ENCODE measurements around the gene MLLT10. TPM values are rescaled to one million over a fixed set of nuclear protein-coding genes. Genes with fewer than 3 reads are reported as not detected.
A peak's percentile ranks its signal among the peaks of the same experiment; 100 is the strongest.
"Not testable (repeated sequence)": the region's sequence is repeated elsewhere in the genome, so short reads cannot be mapped to it uniquely, and the experiment has no call there.

MLLT10 gene
- total and polyA plus RNA-seq, 5 experiments from 2014 or later, result 3.5 to 64.7 (median 4.6) TPM

- Mint-ChIP-seq H3K36me3 (peaks cover 15 to 45% (median 35%) of the 10 kb centered on the region in 3 donors), H3K4me1 (peaks cover 28 to 47% (median 39%) of the 10 kb centered on the region in 4 donors), H3K4me3 (no peak overlapping the region), H3K27ac (peak overlapping the region in 1 of 10 donors; percentile 15), H3K9me3 (peaks cover 2 to 23% (median 12%) of the 10 kb centered on the region in 9 donors), H3K27me3 (no peaks in the 10 kb centered on the region)
- POLR2A ChIA-PET, result no interaction called here
- DNase-seq (peak in 1 of 10 donors; percentile 38), ATAC-seq (no peak)
These were observed 171.3 kb downstream of the MLLT10 start for GRCh38 chr10:21705142-21705827.

GRCh38 chr10:21705828-21706176 lies 171.8 kb downstream of the MLLT10 start:
- ATAC-seq, result no peak
- POLR2A ChIA-PET, result no interaction called here
- Mint-ChIP-seq H3K4me3 (no peak overlapping the region), H3K36me3 (peaks cover 10 to 42% (median 30%) of the 10 kb centered on the region in 3 donors), H3K27me3 (no peaks in the 10 kb centered on the region), H3K9me3 (peaks cover 2 to 18% (median 9%) of the 10 kb centered on the region in 9 donors), H3K4me1 (peaks cover 28 to 47% (median 40%) of the 10 kb centered on the region in 4 donors), H3K27ac (peak overlapping the region in 1 of 10 donors; percentile 2)
- no peak for DNase-seq

GRCh38 chr10:21707498-21707897 lies 173.5 kb downstream of the MLLT10 start:
- POLR2A ChIA-PET, result no interaction called here
- peaks cover 25 to 42% (median 36%) of the 10 kb centered on the region in 4 donors for H3K4me1 Mint-ChIP-seq
- no peaks in the 10 kb centered on the region for H3K27me3 Mint-ChIP-seq
- no peak overlapping the region for H3K4me3 Mint-ChIP-seq
- peaks cover 0 to 4% (median 0%) of the 10 kb centered on the region in 9 donors for H3K9me3 Mint-ChIP-seq
- ATAC-seq, result no peak
- DNase-seq, result no peak
- peaks cover 0 to 44% (median 23%) of the 10 kb centered on the region in 3 donors for H3K36me3 Mint-ChIP-seq
- H3K27ac Mint-ChIP-seq, result peak overlapping the region in 3 of 10 donors; percentile 1 to 80 (median 2)

GRCh38 chr10:21712975-21713374 lies 178.9 kb downstream of the MLLT10 start:
- Mint-ChIP-seq H3K4me3 (no peak overlapping the region), H3K9me3 (no peaks in the 10 kb centered on the region), H3K27me3 (no peaks in the 10 kb centered on the region), H3K27ac (no peak overlapping the region), H3K36me3 (peaks cover 7 to 79% (median 35%) of the 10 kb centered on the region in 3 donors), H3K4me1 (peaks cover 0 to 13% (median 9%) of the 10 kb centered on the region in 4 donors)
- POLR2A ChIA-PET, result no interaction called here
- ATAC-seq, result no peak
- no peak for DNase-seq

GRCh38 chr10:21715531-21716195 lies 181.6 kb downstream of the MLLT10 start:
- H3K9me3 Mint-ChIP-seq, result no peaks in the 10 kb centered on the region
- no peak overlapping the region for H3K27ac Mint-ChIP-seq
- peaks cover 7 to 74% (median 23%) of the 10 kb centered on the region in 3 donors for H3K36me3 Mint-ChIP-seq
- H3K4me1 Mint-ChIP-seq, result peaks cover 0 to 7% (median 5%) of the 10 kb centered on the region in 4 donors
- H3K27me3 Mint-ChIP-seq, result no peaks in the 10 kb centered on the region
- POLR2A ChIA-PET, result no interaction called here
- ATAC-seq (no peak), DNase-seq (no peak)
- H3K4me3 Mint-ChIP-seq, result no peak overlapping the region

GRCh38 chr10:21717437-21718054 lies 183.5 kb downstream of the MLLT10 start:
- H3K4me1 Mint-ChIP-seq, H3K9me3 Mint-ChIP-seq, H3K27me3 Mint-ChIP-seq, DNase-seq, H3K4me3 Mint-ChIP-seq, ATAC-seq: not testable (repeated sequence)
- Mint-ChIP-seq H3K36me3 (peaks cover 7 to 67% (median 25%) of the 10 kb centered on the region in 3 donors), H3K27ac (peak overlapping the region in 1 of 10 donors; percentile 79)
- POLR2A ChIA-PET, result interaction anchor here (0.6 kb wide), 1 partner anchor 223 kb away, joined by 4 read pairs; no protein-coding TSS in a partner anchor

GRCh38 chr10:21719502-21719901 lies 185.5 kb downstream of the MLLT10 start:
- ATAC-seq (no peak), DNase-seq (no peak)
- Mint-ChIP-seq H3K27me3 (no peaks in the 10 kb centered on the region), H3K9me3 (no peaks in the 10 kb centered on the region), H3K36me3 (peaks cover 0 to 56% (median 21%) of the 10 kb centered on the region in 3 donors), H3K4me1 (peaks cover 7 to 14% (median 10%) of the 10 kb centered on the region in 4 donors), H3K27ac (no peak overlapping the region), H3K4me3 (no peak overlapping the region)
- POLR2A ChIA-PET, result no interaction called here

GRCh38 chr10:21720090-21720489 lies 186.1 kb downstream of the MLLT10 start:
- peaks cover 10 to 18% (median 15%) of the 10 kb centered on the region in 4 donors for H3K4me1 Mint-ChIP-seq
- POLR2A ChIA-PET, result no interaction called here
- H3K27ac Mint-ChIP-seq, result no peak overlapping the region
- H3K27me3 Mint-ChIP-seq, result no peaks in the 10 kb centered on the region
- no peak for DNase-seq
- H3K36me3 Mint-ChIP-seq, result peaks cover 0 to 52% (median 20%) of the 10 kb centered on the region in 3 donors
- H3K4me3 Mint-ChIP-seq, result no peak overlapping the region
- H3K9me3 Mint-ChIP-seq, result no peaks in the 10 kb centered on the region
- no peak for ATAC-seq

GRCh38 chr10:21721000-21721665 lies 187.1 kb downstream of the MLLT10 start:
- H3K36me3 Mint-ChIP-seq, result peaks cover 0 to 43% (median 14%) of the 10 kb centered on the region in 3 donors
- POLR2A ChIA-PET, result no interaction called here
- H3K27me3 Mint-ChIP-seq, result no peaks in the 10 kb centered on the region
- H3K4me3 Mint-ChIP-seq, result no peak overlapping the region
- H3K27ac Mint-ChIP-seq, result no peak overlapping the region
- H3K4me1 Mint-ChIP-seq, result peaks cover 10 to 18% (median 17%) of the 10 kb centered on the region in 4 donors
- DNase-seq, result no peak
- no peak for ATAC-seq
- H3K9me3 Mint-ChIP-seq, result no peaks in the 10 kb centered on the region

GRCh38 chr10:21722209-21722608 lies 188.2 kb downstream of the MLLT10 start:
- H3K4me1 Mint-ChIP-seq, result peaks cover 12 to 24% (median 21%) of the 10 kb centered on the region in 4 donors
- no peak overlapping the region for H3K4me3 Mint-ChIP-seq
- no peaks in the 10 kb centered on the region for H3K9me3 Mint-ChIP-seq
- no peaks in the 10 kb centered on the region for H3K27me3 Mint-ChIP-seq
- H3K36me3 Mint-ChIP-seq, result peaks cover 0 to 41% (median 14%) of the 10 kb centered on the region in 3 donors
- DNase-seq (no peak), ATAC-seq (no peak)
- no peak overlapping the region for H3K27ac Mint-ChIP-seq
- POLR2A ChIA-PET, result no interaction called here

- H3K36me3 Mint-ChIP-seq, result peaks cover 0 to 40% (median 18%) of the 10 kb centered on the region in 3 donors
- no peaks in the 10 kb centered on the region for H3K9me3 Mint-ChIP-seq
- H3K4me3 Mint-ChIP-seq, result peak overlapping the region in 2 of 10 donors; percentile 13 to 15
- no peaks in the 10 kb centered on the region for H3K27me3 Mint-ChIP-seq
- peaks cover 16 to 30% (median 27%) of the 10 kb centered on the region in 4 donors for H3K4me1 Mint-ChIP-seq
- peak overlapping the region in 2 of 10 donors; percentile 1 to 12 for H3K27ac Mint-ChIP-seq
- POLR2A ChIA-PET, result no interaction called here
- ATAC-seq, result no peak
- no peak for DNase-seq
These were observed 190.1 kb downstream of the MLLT10 start for GRCh38 chr10:21724020-21724589.

GRCh38 chr10:21724687-21725367 lies 190.8 kb downstream of the MLLT10 start:
- POLR2A ChIA-PET, result no interaction called here
- peak overlapping the region in 1 of 10 donors; percentile 12 for H3K27ac Mint-ChIP-seq
- H3K4me1 Mint-ChIP-seq, result peaks cover 16 to 30% (median 27%) of the 10 kb centered on the region in 4 donors
- DNase-seq (peak in 8 of 10 donors; percentile 15 to 67 (median 32)), ATAC-seq (peak; percentile 61 to 64)
- H3K36me3 Mint-ChIP-seq, result peaks cover 0 to 41% (median 21%) of the 10 kb centered on the region in 3 donors
- H3K4me3 Mint-ChIP-seq, result peak overlapping the region in 2 of 10 donors; percentile 12 to 13
- no peaks in the 10 kb centered on the region for H3K27me3 Mint-ChIP-seq
- H3K9me3 Mint-ChIP-seq, result no peaks in the 10 kb centered on the region
